ENCODE results near the gene EYA4.

The EYA4 gene

DNA sequence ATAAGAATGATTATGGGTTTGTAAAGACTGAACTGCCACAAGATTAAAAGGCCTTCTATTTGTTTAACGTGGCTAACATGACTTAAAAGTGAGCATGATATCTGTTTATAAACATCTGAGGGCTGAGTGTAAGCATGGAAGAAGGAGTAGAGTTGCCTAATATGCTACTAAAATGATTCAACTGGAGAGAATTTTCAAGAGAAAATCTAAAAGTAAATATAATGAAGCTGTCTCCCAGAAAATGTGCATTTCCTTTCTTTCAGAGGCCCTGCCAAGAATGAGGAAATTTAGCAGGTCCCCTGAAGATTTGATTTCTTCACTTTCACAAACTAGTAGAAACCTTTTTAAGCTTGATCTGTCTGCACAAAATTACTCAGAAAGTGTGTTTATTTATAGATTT lies 4.2 kb upstream of the EYA4 start:
- TF ChIP-seq, protein P1, sequence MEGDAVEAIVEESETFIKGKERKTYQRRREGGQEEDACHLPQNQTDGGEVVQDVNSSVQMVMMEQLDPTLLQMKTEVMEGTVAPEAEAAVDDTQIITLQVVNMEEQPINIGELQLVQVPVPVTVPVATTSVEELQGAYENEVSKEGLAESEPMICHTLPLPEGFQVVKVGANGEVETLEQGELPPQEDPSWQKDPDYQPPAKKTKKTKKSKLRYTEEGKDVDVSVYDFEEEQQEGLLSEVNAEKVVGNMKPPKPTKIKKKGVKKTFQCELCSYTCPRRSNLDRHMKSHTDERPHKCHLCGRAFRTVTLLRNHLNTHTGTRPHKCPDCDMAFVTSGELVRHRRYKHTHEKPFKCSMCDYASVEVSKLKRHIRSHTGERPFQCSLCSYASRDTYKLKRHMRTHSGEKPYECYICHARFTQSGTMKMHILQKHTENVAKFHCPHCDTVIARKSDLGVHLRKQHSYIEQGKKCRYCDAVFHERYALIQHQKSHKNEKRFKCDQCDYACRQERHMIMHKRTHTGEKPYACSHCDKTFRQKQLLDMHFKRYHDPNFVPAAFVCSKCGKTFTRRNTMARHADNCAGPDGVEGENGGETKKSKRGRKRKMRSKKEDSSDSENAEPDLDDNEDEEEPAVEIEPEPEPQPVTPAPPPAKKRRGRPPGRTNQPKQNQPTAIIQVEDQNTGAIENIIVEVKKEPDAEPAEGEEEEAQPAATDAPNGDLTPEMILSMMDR (IDR thresholded peaks at IDR 0.05) = no peak
- Histone ChIP-seq H3K9me3 (no peaks in the 10 kb centered on the region), H3K4me1 (ENCODE audit: control insufficient read depth in 1 of 2, insufficient read depth in 1 of 2, low read depth in 1 of 2, low read length in 1 of 2) (no peaks in the 10 kb centered on the region), H3K27ac (no peak overlapping the region), H3K27me3 (peaks cover 41% of the 10 kb centered on the region), H3K36me3 (no peaks in the 10 kb centered on the region), H3K4me3 (ENCODE audit: low read depth in 1 of 2, low read length in 1 of 2) (no peak overlapping the region)

DNA sequence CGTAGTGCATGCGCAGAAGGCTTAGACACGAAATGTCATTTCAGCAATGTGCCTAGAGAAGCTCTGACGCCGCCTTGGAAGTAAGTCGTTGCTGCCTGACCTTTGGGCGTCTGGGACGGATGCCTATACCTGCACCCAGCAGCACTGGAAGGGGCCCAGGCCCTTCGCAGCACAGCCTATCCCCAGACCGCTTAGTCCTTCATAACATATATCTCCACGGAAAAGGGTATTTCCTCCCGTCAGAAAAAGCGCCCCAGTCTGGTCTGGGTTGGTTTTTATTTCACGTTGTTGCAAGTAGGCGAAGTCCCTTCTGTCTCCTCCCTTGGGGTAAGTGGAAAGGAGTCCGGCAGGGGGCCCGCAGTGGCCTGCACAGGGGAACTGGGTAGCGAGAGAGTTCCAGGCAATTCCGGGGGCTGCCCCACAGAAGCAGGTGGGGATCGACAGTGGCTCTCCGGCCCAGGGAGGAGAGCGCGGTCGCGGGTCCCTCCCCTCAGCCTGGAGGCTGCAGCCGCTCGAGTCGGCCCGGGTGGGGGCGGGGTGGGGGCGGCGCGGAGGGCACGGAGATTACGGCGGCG lies 559 bp upstream of the EYA4 start:
- Histone ChIP-seq H3K27me3 (peaks cover 77% of the 10 kb centered on the region), H3K27ac (no peak overlapping the region), H3K4me3 (ENCODE audit: low read depth in 1 of 2, low read length in 1 of 2) (no peak overlapping the region), H3K9me3 (no peaks in the 10 kb centered on the region), H3K4me1 (ENCODE audit: control insufficient read depth in 1 of 2, insufficient read depth in 1 of 2, low read depth in 1 of 2, low read length in 1 of 2) (no peaks in the 10 kb centered on the region), H3K36me3 (no peaks in the 10 kb centered on the region)
- TF ChIP-seq, protein P1 (IDR thresholded peaks at IDR 0.05) = no peak

DNA sequence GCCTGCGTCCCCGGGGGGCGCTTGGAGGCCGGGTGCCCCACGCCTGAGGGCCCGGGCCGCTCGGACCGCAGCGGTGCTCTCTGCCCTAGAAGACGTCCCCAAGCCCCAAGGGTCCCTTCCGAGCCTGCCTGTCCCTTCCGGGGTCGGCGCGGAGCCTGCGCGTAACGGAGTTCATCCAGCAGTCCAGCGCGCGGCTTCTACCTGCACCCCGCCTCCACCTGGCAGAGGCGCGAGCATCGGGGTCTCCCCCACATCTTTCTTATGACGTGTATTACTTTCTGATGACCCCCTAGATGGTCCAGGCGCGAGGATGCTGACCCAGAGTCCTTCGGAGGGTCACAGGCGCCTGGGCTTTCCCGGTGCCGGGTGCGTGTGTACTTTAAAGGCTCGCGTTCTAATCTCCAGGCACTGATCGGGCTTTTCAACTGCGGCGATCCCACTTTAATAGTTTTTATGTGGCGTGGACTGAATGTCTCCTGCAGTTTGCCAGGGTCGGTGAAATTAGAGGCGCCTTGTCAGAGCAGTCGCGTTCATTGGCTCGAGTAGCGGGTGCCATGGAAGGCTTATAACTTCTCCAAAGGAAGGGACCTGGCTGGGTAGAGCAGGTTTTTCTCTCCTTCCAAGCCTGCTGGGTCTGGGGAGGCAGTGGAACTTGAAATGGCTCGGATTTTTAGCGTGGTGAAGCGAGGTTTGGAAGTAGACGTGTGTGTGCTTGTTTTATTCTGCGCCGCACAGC lies 912 bp downstream of the EYA4 start:
- peaks cover 88% of the 10 kb centered on the region for H3K27me3 ChIP-seq
- H3K4me1 ChIP-seq (ENCODE audit: control insufficient read depth in 1 of 2, insufficient read depth in 1 of 2, low read depth in 1 of 2, low read length in 1 of 2) = no peaks in the 10 kb centered on the region
- no peaks in the 10 kb centered on the region for H3K9me3 ChIP-seq
- H3K4me3 ChIP-seq (ENCODE audit: low read depth in 1 of 2, low read length in 1 of 2) = no peak overlapping the region
- H3K27ac ChIP-seq = no peak overlapping the region
- H3K36me3 ChIP-seq = no peaks in the 10 kb centered on the region
- TF ChIP-seq, protein P1 (IDR thresholded peaks at IDR 0.05) = no peak

DNA sequence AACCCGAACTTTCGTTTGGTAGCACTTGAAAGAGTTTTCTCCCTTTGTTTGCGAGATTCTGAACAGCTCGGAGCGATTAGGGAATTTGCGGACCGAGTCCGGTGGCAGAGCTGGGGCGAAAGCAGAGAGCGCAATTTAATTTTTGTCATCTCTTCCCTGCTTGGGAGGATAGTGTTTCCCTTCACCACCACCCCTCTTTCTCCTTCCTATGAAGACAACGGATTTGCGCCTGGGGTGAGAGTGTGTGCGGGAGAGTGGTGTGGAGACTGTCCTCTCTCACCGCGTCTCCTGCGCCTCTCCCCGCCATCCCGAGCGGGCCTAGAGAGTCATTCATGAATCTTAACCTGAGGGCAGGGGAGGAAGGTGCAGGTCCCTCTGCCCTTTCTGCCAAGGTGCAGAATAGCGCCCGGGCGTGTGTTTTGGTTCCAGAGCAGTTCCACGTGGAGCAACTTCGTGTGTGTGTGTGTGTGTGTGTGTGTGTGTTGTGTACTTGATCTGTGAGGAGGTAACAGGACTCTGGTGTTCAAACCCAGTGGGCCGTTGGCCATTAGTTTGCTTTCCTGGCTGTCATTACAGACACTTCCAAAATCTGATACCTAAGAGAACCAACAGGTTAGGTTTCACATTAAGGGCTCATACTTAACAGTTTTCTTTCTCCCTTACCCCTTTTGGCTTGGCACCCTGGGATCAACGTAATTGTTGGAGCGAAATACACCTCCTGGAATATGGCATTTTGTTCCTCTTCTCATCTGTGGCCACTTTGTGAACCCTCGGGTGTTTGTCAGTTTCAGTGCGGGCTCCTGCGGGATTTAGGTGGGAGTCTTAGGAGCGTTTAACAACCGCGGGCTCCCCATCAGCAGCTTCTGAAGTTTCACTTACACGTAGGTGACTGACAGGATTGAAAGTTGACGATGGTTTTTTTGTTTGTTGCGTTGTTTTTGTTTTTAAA lies 1.8 kb downstream of the EYA4 start:
- Histone ChIP-seq H3K4me3 (ENCODE audit: low read depth in 1 of 2, low read length in 1 of 2) (no peak overlapping the region), H3K27me3 (peaks cover 91% of the 10 kb centered on the region), H3K36me3 (no peaks in the 10 kb centered on the region), H3K4me1 (ENCODE audit: control insufficient read depth in 1 of 2, insufficient read depth in 1 of 2, low read depth in 1 of 2, low read length in 1 of 2) (no peaks in the 10 kb centered on the region), H3K9me3 (no peaks in the 10 kb centered on the region), H3K27ac (no peak overlapping the region)
- TF ChIP-seq, protein P1 (IDR thresholded peaks at IDR 0.05) = no peak

DNA sequence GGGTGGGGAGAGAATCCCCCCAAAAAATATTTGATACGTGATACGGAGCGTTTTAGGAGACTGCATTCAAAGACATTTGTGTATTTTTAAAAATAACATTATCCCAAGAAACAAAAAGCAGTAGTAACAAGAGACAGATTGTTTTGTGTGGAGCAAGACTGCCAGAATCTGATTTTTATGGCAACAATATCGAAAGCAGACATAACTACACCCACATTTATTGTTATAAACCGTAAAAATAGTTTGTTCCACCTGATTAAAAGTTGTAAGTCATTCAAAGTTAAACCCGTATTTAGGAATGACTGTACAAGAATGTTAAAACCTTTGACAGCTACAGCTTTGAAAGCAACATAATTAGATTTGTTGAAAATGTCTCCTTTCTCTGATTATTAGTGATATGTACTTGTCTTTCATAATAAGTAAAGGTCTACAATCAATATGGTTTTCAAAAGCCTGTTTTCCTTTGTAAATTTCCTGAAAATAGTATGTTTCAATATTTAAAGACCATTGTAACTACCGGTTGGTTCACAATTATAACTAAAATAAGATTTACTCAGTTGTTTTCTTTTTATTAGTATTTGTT lies 2.7 kb downstream of the EYA4 start:
- Histone ChIP-seq H3K36me3 (no peaks in the 10 kb centered on the region), H3K27me3 (peaks cover 82% of the 10 kb centered on the region), H3K27ac (no peak overlapping the region), H3K4me3 (ENCODE audit: low read depth in 1 of 2, low read length in 1 of 2) (no peak overlapping the region), H3K9me3 (no peaks in the 10 kb centered on the region), H3K4me1 (ENCODE audit: control insufficient read depth in 1 of 2, insufficient read depth in 1 of 2, low read depth in 1 of 2, low read length in 1 of 2) (no peaks in the 10 kb centered on the region)
- TF ChIP-seq, protein P1 (IDR thresholded peaks at IDR 0.05) = no peak

Measured in neutrophil (primary cell).